Measurements from ENCODE around the gene TMEM245.
A peak's percentile ranks its signal among the peaks of the same experiment; 100 is the strongest.

TMEM245 gene

GRCh38 chr9:109028457-109028856 lies 91.3 kb downstream of the TMEM245 start:
- TF ChIP-seq MAX (IDR thresholded peaks at IDR 0.05; ENCODE audit: low read depth, low read length) (no peak), MYC (IDR thresholded peaks at IDR 0.05; ENCODE audit: low read depth, low read length) (no peak), POLR2A (IDR thresholded peaks at IDR 0.05; ENCODE audit: extremely low read depth, insufficient read length) (no peak), CTCF (IDR thresholded peaks at IDR 0.05; ENCODE audit: low read depth, low read length) (no peak)
- no peak for DNase-seq (ENCODE audit: low read depth)
- no peak overlapping the region for H3K4me3 ChIP-seq (ENCODE audit: low read depth, low read length)

- no peak for DNase-seq (ENCODE audit: low read depth)
- TF ChIP-seq MYC (IDR thresholded peaks at IDR 0.05; ENCODE audit: low read depth, low read length) (no peak), POLR2A (IDR thresholded peaks at IDR 0.05; ENCODE audit: extremely low read depth, insufficient read length) (no peak), MAX (IDR thresholded peaks at IDR 0.05; ENCODE audit: low read depth, low read length) (no peak), CTCF (IDR thresholded peaks at IDR 0.05; ENCODE audit: low read depth, low read length) (no peak)
- H3K4me3 ChIP-seq (ENCODE audit: low read depth, low read length): no peak overlapping the region
Measured at GRCh38 chr9:109027176-109027575, 92.6 kb downstream of the TMEM245 start.

- TF ChIP-seq POLR2A (IDR thresholded peaks at IDR 0.05; ENCODE audit: extremely low read depth, insufficient read length): no peak
- TF ChIP-seq MYC (IDR thresholded peaks at IDR 0.05; ENCODE audit: low read depth, low read length): no peak
- no peak for TF ChIP-seq CTCF (IDR thresholded peaks at IDR 0.05; ENCODE audit: low read depth, low read length)
- TF ChIP-seq MAX (IDR thresholded peaks at IDR 0.05; ENCODE audit: low read depth, low read length): no peak
- H3K4me3 ChIP-seq (ENCODE audit: low read depth, low read length): no peak overlapping the region
- no peak for DNase-seq (ENCODE audit: low read depth)
Measured at GRCh38 chr9:109026306-109026705, 93.4 kb downstream of the TMEM245 start.

GRCh38 chr9:109022873-109023272 lies 96.9 kb downstream of the TMEM245 start:
- no peak for DNase-seq (ENCODE audit: low read depth)
- TF ChIP-seq CTCF (IDR thresholded peaks at IDR 0.05; ENCODE audit: low read depth, low read length) (no peak), POLR2A (IDR thresholded peaks at IDR 0.05; ENCODE audit: extremely low read depth, insufficient read length) (no peak), MAX (IDR thresholded peaks at IDR 0.05; ENCODE audit: low read depth, low read length) (no peak), MYC (IDR thresholded peaks at IDR 0.05; ENCODE audit: low read depth, low read length) (no peak)

GRCh38 chr9:109020581-109021511 lies 98.9 kb downstream of the TMEM245 start:
- TF ChIP-seq CTCF (IDR thresholded peaks at IDR 0.05; ENCODE audit: low read depth, low read length) (no peak), MYC (IDR thresholded peaks at IDR 0.05; ENCODE audit: low read depth, low read length) (no peak), POLR2A (IDR thresholded peaks at IDR 0.05; ENCODE audit: extremely low read depth, insufficient read length) (no peak), MAX (IDR thresholded peaks at IDR 0.05; ENCODE audit: low read depth, low read length) (peak; percentile 78)
- no peak overlapping the region for H3K4me3 ChIP-seq (ENCODE audit: low read depth, low read length)
- DNase-seq (ENCODE audit: low read depth): peak; percentile 64

More at GRCh38 chr9:109022873-109023272, 96.9 kb downstream of the TMEM245 start:
- no peak overlapping the region for H3K4me3 ChIP-seq (ENCODE audit: low read depth, low read length)
